Aorta (tissue), 5 donors: ENCODE measurements around the gene TFIP11. TPM values are rescaled to one million over a fixed set of nuclear protein-coding genes. Genes with fewer than 3 reads are reported as not detected.
"Not testable (repeated sequence)": the region's sequence is repeated elsewhere in the genome, so short reads cannot be mapped to it uniquely, and the experiment has no call there.

Experiments
- ATAC-seq: fragments of 200-7000 bp; cut with Tn5 transposase; one replicate; pipeline ENCODE4 v1.9.1; 2022; ENCODE audit warnings: moderate library complexity; ENCODE audit not compliant: low FRiP score
- DNase-seq, 2 donors: peaks; one replicate each; pipeline ENCODE4 v3.0.0-alpha.2; 2020
- H3K27ac ChIP-seq, 2 donors: one replicate each; pipeline ENCODE4 v1.5.1; 2013; ENCODE audit warnings: low read length in 2 of 2, mild to moderate bottlenecking in 2 of 2, moderate library complexity in 2 of 2, control low read depth in 1 of 2, inconsistent platforms in 1 of 2, low read depth in 1 of 2
- H3K27me3 ChIP-seq, 2 donors: one replicate each; pipeline ENCODE4 v1.6.1; 2013; ENCODE audit warnings: control low read depth in 1 of 2, low read length in 1 of 2, mild to moderate bottlenecking in 1 of 2, moderate library complexity in 1 of 2; ENCODE audit not compliant: insufficient read depth in 2 of 2, control insufficient read depth in 1 of 2
- H3K36me3 ChIP-seq, 2 donors: one replicate each; pipeline ENCODE4 v1.6.1; 2013; ENCODE audit warnings: control low read depth in 1 of 2, low read length in 1 of 2, mild to moderate bottlenecking in 1 of 2; ENCODE audit not compliant: insufficient read depth in 2 of 2, control insufficient read depth in 1 of 2
- H3K4me1 ChIP-seq, 2 donors: one replicate each; pipeline ENCODE4 v1.6.1; 2013; ENCODE audit warnings: low read length in 2 of 2, control low read depth in 1 of 2, mild to moderate bottlenecking in 1 of 2, moderate library complexity in 1 of 2; ENCODE audit not compliant: insufficient read depth in 2 of 2, control insufficient read depth in 1 of 2
- H3K4me3 ChIP-seq, 2 donors: one replicate each; pipeline ENCODE4 v1.5.1; 2013; ENCODE audit warnings: low read length in 2 of 2, control low read depth in 1 of 2, mild to moderate bottlenecking in 1 of 2
- H3K9me3 ChIP-seq: one replicate; pipeline ENCODE4 v1.6.1; 2013; ENCODE audit warnings: mild to moderate bottlenecking, low read length; ENCODE audit not compliant: control insufficient read depth
- WGBS, 2 donors: extraction: QIAGEN DNeasy Blood & Tissue Kit; methylation state at CpG; one replicate each; pipeline ENCODE4 v1.1.7; 2013; 5-methylcytosine and 5-hydroxymethylcytosine counted together
- intact Hi-C, 2 donors: fragments of 100-400 bp; cut with DNase I; formaldehyde crosslinking; loops; one replicate each; pipeline versions ENCODE4 v1.14.2 to v1.15.0; 2022
- polyA plus RNA-seq, 2 donors: library from polyadenylated mRNA; stranded (reverse); fragments of 200-250 nt; gene quantifications; one replicate each; pipeline ENCODE4 v1.2.3, GENCODE V29; 2013
- total RNA-seq, 2 donors: library from RNA; stranded (reverse); fragmentation: NEBNext Ultra II Directional; extraction: Animal tissue kit (Norgen Biotek cat#: 25700); gene quantifications; one replicate each; pipeline ENCODE4 v1.2.1, GENCODE V29; 2021
- donor health status: healthy with polysubstance abuse.
- donor health status: Bipolar disorder and iron deficiency.
- donor health status: DM: no; HTN: no; CAD: no.
- donor health status: DM: no; HTN: no; CAD: no.
- donor health status: DM: yes; HTN: yes; CAD: no.

TFIP11 gene
- total and polyA plus RNA-seq, 4 donors = 6.1 to 31.4 (median 26.2) TPM

DNA sequence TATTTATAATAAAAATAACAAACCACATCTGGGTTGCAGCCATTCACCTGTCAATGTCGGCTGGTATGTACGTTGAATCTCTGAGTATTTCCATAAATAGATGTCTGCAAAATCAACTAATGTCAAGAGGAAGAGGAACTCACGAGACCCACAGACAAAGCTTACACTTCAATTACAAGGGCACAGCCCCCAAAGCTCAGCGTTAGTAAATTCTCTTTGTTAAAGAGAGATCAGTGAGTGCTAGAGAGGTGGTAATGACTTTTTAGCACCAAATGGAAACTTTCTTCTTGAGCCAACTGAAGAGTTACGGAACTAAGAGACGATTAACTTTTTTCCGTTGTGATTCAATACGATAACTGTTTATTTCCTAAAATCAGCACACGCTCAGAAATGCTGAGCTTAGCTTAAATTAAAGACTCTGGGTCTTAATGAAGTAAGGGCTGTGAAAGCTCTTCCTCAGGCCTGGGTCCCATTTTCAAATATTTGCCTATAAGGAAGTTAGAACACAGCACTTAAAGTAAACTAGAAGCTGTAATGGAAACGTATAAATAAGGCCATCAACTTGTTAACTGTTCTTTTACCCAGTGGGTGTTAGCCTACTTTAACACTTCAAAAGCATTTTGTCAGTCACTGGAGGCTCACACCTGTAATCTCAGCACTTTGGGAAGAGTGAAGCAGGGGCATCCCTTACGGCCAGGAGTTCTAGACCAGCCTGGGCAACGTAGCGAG lies 22.8 kb upstream of the TFIP11 start:
- no peak overlapping the region for H3K27ac ChIP-seq
- no peaks in the 10 kb centered on the region for H3K27me3 ChIP-seq
- H3K4me1 ChIP-seq = no peaks in the 10 kb centered on the region
- no peaks in the 10 kb centered on the region for H3K9me3 ChIP-seq
- intact Hi-C loops = no loop called here
- H3K4me3 ChIP-seq = no peak overlapping the region
- H3K36me3 ChIP-seq = no peaks in the 10 kb centered on the region
- WGBS, 2 donors = 71 to 77% methylated on average over 13 of the region's 13 CpGs
- DNase-seq (no peak), ATAC-seq (no peak)

DNA sequence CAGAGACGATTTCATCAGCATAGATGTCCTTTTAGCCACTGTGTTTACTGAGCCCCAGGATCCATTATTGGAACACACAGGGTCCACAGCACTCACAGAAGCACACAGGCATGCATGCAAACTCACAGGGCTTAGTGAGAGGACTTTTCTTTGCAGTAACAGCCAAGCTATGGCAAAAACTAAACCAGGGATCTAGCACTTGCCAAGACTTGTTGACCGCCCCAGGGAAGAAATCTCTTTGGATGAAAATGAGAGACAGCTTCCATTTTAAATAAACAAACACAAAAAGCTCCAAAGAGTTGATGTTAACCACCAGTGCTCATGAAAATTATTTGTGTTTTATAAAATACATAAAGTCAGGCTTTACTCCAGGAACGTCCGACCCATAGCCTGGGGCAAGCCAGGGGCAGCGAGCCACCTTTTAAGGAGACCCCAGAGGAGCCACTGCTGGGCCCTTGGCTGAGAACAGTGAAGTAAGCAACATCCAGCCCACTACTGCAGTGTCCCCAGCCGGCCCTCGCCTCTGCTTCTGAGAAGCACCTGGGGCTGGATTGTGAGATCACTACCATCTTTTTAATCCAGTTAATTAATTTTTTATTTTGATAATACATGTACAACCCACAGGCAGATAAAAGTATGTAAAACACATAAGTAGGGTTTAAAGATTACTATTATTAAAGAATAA lies 22.0 kb upstream of the TFIP11 start:
- Histone ChIP-seq H3K27me3 (no peaks in the 10 kb centered on the region), H3K4me3 (no peak overlapping the region), H3K27ac (no peak overlapping the region), H3K36me3 (no peaks in the 10 kb centered on the region), H3K9me3 (no peaks in the 10 kb centered on the region), H3K4me1 (no peaks in the 10 kb centered on the region)
- DNase-seq (no peak), ATAC-seq (no peak)
- intact Hi-C loops = no loop called here
- 83 to 87% methylated on average over 7 of the region's 7 CpGs for whole genome bisulfite sequencing, 2 donors

DNA sequence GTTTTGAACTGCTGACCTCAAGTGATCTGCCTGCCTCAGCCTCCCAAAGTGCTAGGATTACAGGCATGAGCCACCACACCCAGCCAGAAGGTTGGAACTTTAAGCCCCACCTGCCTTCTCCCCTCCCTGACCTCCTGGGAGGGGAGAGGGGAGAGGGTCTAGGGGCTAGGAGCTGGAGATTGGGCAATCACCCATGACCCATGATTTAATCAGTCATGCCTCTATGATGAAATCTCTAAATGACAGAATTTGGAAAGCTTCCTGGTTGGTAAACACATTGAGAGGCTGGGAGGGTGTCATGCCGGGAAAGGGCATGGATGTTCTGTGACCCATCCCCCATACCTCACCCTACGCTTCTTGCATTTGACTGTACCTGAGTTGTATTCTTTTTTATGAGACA lies 17.1 kb upstream of the TFIP11 start:
- no peaks in the 10 kb centered on the region for H3K27me3 ChIP-seq
- no peak overlapping the region for H3K27ac ChIP-seq
- H3K9me3 ChIP-seq = no peaks in the 10 kb centered on the region
- ATAC-seq (peak; percentile 34), DNase-seq (no peak)
- H3K4me3 ChIP-seq = no peak overlapping the region
- H3K36me3 ChIP-seq = no peaks in the 10 kb centered on the region
- 43 to 54% methylated on average over 2 of the region's 2 CpGs for WGBS, 2 donors
- no peaks in the 10 kb centered on the region for H3K4me1 ChIP-seq
- intact Hi-C loops = no loop called here

DNA sequence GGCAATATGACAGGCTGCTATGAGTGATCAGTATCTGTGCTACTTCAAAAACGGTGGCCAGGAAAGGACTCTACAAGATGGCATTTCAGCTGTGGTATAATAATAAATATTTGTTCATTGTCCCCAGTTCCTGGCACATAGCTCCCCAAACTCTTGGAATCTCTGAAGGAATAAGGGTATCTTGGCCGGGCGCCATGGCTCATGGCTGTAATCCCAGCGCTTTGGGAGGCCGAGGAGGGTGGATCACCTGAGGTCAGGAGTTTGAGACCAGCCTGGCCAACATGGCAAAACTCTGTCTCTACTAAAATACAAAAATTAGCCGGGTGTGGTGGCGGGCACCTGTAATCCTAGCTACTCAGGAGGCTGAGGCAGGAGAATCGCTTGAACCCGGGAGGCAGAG lies 16.2 kb upstream of the TFIP11 start:
- H3K27me3 ChIP-seq, H3K27ac ChIP-seq, ATAC-seq, DNase-seq, intact Hi-C loops, H3K4me1 ChIP-seq, H3K9me3 ChIP-seq, H3K4me3 ChIP-seq, H3K36me3 ChIP-seq: not testable (repeated sequence)
- 59 to 61% methylated on average over 9 of the region's 9 CpGs for WGBS, 2 donors

DNA sequence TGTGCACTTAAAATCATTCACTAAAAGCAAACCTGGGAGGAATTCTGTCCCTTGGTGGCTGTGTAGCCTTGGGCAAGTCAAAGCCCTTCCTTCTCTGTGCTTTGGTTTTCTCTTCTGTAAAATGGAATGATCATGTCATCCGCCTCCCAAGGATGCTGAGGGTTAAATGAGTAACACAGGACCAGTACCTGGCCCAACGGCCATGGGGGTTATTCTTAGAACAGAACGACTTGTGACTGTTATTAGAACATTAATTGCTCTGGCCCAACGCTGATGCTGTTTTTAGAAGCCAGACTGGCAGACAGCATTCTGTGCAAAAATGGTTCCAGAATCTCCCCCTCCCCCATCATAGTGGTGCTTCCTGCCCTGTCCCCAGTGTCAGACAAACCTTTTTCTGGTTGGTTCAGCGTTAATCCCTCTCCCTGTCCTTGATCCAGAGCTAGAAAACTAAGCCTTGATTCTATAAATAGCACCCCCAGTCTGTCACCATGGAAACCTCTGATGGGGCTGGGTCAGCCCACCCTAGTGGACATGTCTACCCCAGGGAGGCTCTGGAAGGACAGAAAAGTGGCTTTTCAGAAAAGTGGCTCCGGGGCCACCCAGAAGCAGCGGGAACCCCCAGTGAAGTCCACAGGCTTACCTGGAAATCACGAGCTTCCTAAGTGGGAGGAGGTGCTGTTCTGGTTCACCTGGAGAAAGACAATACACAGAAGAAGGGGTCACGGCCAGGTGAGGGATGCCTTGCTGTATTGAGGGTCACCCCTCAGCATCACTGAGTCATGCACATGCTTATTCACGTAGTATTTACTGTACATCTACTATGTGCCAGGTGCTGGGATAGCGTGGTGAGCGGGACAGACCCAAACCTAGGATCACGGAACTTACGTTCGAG lies 15.5 kb upstream of the TFIP11 start:
- H3K9me3 ChIP-seq = no peaks in the 10 kb centered on the region
- DNase-seq (no peak), ATAC-seq (peak; percentile 42)
- H3K4me3 ChIP-seq = no peak overlapping the region
- H3K27me3 ChIP-seq = no peaks in the 10 kb centered on the region
- no peaks in the 10 kb centered on the region for H3K4me1 ChIP-seq
- peak overlapping the region in 1 of 2 donors; percentile 21 for H3K27ac ChIP-seq
- whole genome bisulfite sequencing, 2 donors = 45% methylated on average over 15 of the region's 15 CpGs
- intact Hi-C loops = no loop called here
- no peaks in the 10 kb centered on the region for H3K36me3 ChIP-seq

DNA sequence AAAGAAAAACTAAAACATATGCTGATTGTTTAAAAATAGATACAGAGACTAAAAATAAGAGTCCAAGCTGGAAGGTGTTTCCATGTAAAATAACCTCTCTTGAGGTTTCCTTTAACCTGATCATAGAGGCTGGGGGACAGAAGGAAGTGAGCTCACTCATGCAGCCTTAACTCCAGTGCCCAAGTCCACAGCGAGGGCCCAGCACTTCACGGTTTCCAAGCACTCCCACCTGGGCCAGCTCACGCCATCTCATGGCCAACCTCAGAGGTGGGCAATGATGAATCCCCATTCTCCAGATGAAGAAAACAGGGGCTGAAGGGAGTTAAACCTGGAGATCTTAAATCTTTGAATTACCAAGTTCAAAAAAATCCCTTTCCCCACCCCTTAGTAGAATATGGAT lies 14.9 kb upstream of the TFIP11 start:
- no peaks in the 10 kb centered on the region for H3K9me3 ChIP-seq
- no peaks in the 10 kb centered on the region for H3K36me3 ChIP-seq
- H3K4me3 ChIP-seq = no peak overlapping the region
- DNase-seq = no peak
- no peak for ATAC-seq
- no peak overlapping the region for H3K27ac ChIP-seq
- no peaks in the 10 kb centered on the region for H3K27me3 ChIP-seq
- 39 to 41% methylated on average over 3 of the region's 3 CpGs for WGBS, 2 donors
- H3K4me1 ChIP-seq = no peaks in the 10 kb centered on the region
- intact Hi-C loops = no loop called here

DNA sequence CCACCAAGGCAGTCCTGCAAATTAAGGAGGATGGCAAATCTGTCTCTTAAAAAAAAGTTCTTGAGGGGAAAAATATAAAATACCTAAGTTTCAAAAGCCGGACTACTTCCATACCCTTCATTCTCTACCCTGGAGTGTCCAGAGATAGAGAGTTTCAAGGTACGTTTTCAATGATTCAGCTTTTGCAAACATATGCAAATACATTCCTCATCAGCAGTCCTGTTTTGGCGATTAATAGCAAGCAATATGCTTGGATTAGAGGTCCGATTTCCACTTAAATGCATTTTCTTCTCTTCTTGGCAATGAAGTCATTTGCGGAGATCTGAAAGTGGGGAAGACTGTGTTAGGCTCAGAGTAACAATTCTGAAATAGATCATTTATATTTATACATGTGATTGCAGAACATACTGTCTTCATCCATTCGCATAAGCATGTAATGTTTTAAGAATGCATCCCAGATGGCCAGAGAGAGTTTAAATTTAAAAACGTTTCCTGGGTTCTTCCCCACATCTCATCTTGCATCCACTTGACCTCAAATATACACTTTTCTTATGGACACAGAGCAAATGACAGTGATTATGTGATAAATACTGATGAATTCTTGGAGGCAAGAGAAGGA lies 13.8 kb upstream of the TFIP11 start:
- H3K27ac ChIP-seq = no peak overlapping the region
- H3K4me3 ChIP-seq = no peak overlapping the region
- no peaks in the 10 kb centered on the region for H3K27me3 ChIP-seq
- no peaks in the 10 kb centered on the region for H3K4me1 ChIP-seq
- H3K36me3 ChIP-seq = no peaks in the 10 kb centered on the region
- ATAC-seq (no peak), DNase-seq (no peak)
- 75 to 82% methylated on average over 7 of the region's 7 CpGs for WGBS, 2 donors
- no peaks in the 10 kb centered on the region for H3K9me3 ChIP-seq
- intact Hi-C loops = no loop called here

DNA sequence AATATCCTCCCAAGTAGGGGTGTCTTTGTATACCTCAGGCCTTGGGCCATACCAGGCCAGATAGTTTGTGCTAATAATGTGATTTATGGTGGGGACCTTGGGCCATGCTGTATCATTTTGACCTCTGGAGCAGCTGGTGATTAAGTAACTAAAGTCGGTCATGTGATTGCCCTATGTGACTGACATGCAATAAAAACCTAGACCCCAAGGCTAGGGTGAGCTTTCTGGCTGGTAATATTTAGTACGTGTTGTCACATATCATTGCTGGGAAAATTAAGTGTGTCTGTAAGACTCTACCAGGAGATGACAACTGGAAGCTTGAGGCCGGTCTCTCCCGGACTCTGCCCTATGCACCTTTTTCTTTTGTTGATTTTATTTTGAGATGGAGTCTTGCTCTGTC lies 12.6 kb upstream of the TFIP11 start:
- no peak for DNase-seq
- intact Hi-C loops = no loop called here
- Histone ChIP-seq H3K36me3 (no peaks in the 10 kb centered on the region), H3K9me3 (no peaks in the 10 kb centered on the region), H3K27ac (no peak overlapping the region), H3K4me3 (no peak overlapping the region), H3K27me3 (no peaks in the 10 kb centered on the region), H3K4me1 (no peaks in the 10 kb centered on the region)
- 82% methylated on average over 4 of the region's 4 CpGs for WGBS, 2 donors
- no peak for ATAC-seq
